ENCODE data around the gene PARD3B. TPM values are rescaled to one million over a fixed set of nuclear protein-coding genes. Genes with fewer than 3 reads are reported as not detected.

Gene PARD3B, protein sequence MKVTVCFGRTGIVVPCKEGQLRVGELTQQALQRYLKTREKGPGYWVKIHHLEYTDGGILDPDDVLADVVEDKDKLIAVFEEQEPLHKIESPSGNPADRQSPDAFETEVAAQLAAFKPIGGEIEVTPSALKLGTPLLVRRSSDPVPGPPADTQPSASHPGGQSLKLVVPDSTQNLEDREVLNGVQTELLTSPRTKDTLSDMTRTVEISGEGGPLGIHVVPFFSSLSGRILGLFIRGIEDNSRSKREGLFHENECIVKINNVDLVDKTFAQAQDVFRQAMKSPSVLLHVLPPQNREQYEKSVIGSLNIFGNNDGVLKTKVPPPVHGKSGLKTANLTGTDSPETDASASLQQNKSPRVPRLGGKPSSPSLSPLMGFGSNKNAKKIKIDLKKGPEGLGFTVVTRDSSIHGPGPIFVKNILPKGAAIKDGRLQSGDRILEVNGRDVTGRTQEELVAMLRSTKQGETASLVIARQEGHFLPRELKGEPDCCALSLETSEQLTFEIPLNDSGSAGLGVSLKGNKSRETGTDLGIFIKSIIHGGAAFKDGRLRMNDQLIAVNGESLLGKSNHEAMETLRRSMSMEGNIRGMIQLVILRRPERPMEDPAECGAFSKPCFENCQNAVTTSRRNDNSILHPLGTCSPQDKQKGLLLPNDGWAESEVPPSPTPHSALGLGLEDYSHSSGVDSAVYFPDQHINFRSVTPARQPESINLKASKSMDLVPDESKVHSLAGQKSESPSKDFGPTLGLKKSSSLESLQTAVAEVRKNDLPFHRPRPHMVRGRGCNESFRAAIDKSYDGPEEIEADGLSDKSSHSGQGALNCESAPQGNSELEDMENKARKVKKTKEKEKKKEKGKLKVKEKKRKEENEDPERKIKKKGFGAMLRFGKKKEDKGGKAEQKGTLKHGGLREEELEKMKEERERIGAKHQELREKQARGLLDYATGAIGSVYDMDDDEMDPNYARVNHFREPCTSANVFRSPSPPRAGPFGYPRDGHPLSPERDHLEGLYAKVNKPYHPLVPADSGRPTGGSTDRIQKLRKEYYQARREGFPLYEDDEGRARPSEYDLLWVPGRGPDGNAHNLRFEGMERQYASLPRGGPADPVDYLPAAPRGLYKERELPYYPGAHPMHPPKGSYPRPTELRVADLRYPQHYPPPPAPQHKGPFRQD (N-terminal part only)
- polyA plus RNA-seq (ENCODE audit: insufficient read length in 4 of 4): 10 to 100 TPM; 35.7 to 40.4 (median 37.9) TPM

DNA sequence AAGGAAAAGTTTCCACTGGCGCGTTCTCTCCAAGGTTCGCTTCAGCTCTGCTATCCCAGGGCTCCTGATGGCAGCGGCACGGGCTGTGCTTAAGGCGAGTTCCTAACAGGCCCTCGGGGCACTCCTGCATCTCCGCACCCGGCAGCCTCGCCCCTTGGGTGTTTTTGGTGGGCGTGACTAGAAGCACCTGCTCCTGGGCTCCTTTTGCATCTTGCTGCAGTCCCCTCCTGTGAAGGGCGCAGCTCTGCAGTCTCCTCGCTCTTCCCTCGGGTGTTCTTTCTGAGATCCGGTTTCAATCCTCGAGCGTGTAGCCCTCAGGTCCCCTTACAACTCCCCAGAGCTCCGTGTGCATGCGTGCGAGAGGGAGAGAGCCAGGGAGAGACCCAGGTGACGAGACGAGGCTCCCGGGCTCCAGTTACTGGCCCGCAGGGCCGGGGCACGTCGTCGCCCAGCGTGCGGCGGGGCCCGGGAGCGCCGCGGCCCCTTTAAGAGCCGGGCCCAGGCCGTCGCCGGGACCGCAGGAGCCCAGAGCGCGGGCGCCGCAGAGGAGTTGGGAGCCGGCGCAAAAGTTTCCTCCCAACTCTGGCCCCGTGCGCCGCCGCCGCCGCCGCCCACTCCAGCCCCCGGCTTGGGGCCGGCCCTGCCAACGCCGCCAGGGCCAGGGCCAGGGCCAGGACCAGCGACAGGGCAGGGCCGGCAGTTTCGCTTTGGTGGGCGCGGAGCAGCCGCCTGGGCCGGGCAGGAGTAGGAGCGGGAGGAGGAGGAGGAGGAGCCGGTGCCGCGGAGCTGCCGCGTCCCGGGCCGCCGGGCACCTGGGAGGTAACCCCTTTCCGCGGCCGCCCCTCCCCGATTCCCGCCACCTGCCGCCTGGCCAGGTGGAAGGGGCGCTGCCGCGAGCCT is at the start of gene PARD3B:
Gene PARD3B (plus strand): TSS at position 515 of the 900 bp plus-strand sequence. CDS start 525 bp downstream, outside the sequence.
- peak; percentile 46 to 69 (median 64) for DNase-seq (ENCODE audit: low read depth in 4 of 4, low spot score in 3 of 4)

DNA sequence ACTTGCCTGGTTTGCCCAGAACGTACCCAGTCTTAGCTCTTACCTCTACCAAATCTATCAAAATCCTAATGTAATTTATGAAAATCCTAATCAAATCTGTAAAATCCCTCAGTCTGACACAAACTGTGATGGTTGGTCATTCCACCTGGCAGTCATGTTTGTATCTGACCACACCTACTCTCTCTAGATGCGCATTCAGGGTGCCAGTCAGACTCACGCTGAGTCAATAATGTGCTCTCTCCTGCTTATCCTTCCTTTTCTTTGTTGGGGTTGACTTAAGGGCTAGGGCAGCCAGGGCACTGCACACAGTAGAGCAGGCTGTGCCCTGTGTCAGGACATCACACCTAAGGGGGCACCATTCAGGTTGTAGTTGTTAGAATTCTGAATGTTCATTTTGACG is 48.5 kb upstream of the PARD3B start:
- no peak for DNase-seq (ENCODE audit: low read depth in 4 of 4, low spot score in 3 of 4)

DNA sequence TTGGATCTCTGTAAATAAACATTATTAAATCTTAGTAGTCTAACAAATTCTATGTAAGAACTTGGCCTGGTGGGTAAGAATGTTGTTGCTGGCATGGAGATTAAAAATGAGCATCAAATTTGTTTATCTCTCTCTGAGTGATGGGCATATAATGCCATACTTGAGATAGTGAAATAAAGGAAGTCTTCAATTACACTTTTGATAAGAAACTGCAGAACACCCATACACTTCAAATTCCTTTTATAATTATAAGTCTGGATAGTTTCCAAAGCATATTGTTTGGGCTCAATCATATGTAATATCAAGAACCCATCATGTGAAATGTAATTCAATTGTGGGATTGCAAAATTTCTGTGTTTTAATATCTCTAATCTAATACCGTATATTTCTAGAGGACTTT is 47.4 kb upstream of the PARD3B start:
- DNase-seq (ENCODE audit: low read depth in 4 of 4, low spot score in 3 of 4): no peak

DNA sequence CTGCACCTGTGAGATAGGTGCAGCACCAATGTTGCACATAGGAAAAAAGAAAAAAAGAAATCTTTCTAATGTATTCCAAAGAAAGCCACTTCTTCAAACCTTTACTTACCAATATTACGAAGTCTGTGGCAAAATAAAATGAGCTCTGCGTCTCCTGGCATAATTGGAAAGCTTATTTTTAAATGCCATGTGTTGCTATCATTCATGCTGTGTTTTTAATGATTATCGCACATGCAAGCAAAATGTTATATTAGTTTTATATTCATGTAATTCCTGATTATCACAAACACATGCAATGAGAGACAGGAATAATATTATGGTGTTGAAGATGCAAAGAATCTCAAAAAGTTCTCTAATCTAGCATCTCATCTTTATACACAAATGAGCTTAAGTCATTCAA is 47.0 kb upstream of the PARD3B start:
- no peak for DNase-seq (ENCODE audit: low read depth in 4 of 4, low spot score in 3 of 4)

DNA sequence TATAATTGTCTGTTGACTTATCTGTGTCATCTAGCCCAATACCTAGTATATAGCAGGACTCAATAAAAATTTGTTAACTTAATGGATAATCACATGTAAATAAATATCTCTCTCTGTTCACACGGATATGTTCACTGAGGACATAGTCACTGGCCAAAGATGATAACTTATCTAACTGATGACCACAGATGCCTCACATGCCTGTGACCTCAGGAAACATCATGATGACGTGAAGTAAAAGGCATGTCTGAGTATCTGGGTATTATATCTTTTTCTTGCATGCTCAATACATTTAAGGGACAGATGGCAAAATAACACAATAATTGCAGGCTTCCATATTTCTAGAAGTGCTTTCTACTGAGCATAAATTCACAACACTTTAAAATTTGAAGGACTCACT is 41.4 kb upstream of the PARD3B start:
- no peak for DNase-seq (ENCODE audit: low read depth in 4 of 4, low spot score in 3 of 4)

DNA sequence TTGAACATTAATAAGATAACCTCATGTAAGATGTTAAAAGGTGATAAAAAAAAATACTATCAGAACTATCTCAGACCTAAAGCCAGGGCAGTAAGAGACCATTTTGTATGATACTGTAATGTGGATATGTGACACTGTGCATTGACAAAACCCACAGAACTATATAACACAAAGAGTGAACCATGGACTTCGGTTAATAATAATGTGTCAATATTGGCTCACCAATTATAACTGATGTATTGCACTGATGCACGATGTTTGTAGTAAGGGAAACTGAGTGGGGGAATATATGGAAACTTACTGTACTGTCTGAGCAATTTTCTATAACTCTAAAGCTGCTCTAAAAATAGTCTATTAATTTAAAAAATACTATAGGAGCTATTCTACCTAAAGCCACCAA is 40.7 kb upstream of the PARD3B start:
- no peak for DNase-seq (ENCODE audit: low read depth in 4 of 4, low spot score in 3 of 4)

DNA sequence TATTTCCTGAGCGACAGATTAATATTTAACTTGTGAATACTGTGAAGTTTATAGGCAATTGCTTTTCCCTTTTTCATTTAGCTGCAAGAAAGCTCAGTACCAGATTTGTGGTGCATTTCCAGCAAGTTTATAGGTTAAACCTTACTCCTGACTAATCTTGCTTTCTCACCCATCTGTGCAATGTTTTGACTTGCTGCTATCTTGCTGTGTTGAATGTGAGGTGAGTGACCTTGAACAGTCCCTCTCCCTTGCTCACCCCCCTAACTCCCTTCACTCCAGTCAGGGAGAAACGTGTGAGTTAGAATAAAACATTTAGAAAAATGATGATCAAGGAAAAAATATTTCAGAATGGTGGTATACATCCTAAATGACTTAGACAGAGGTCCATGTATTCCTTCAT is 39.8 kb upstream of the PARD3B start:
- DNase-seq (ENCODE audit: low read depth in 4 of 4, low spot score in 3 of 4): no peak

DNA sequence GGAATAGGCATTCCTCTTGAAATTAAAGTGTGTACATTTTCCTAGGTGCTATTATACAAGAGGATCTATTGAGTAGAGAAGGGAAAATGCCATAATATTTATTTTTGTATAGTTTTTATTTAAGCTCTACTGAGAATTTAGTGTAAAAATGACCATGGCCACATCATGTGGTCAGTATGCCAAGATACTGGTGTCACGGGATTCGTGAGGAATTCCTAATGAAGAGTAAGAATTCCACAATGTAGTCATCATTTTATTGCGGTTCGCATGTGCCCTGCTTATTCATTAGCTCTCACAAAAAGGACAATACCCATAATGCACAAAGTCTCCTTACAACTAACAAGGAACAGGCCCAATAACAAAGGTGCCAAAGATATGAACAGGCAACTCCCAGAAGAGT is 39.3 kb upstream of the PARD3B start:
- no peak for DNase-seq (ENCODE audit: low read depth in 4 of 4, low spot score in 3 of 4)

DNA sequence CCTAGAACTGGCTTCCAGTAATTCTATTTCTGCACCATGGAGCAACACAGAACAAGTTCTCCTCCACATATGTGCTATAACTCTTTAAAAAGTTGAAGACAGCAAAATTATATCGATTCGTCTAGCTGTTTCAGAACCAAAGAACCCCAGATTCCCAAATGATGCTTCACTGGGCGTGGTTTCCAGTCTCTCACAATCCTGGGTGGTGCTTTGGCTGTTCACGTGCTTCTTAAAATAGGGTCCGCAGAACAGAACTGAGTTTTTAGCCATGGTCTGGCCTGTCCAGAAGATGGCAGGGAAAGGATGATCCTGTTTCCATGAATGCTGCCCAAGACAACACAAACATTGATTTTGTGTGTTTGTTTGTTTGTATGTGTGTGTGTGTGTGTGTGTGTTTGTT is 37.6 kb upstream of the PARD3B start:
- DNase-seq (ENCODE audit: low read depth in 4 of 4, low spot score in 3 of 4): no peak

DNA sequence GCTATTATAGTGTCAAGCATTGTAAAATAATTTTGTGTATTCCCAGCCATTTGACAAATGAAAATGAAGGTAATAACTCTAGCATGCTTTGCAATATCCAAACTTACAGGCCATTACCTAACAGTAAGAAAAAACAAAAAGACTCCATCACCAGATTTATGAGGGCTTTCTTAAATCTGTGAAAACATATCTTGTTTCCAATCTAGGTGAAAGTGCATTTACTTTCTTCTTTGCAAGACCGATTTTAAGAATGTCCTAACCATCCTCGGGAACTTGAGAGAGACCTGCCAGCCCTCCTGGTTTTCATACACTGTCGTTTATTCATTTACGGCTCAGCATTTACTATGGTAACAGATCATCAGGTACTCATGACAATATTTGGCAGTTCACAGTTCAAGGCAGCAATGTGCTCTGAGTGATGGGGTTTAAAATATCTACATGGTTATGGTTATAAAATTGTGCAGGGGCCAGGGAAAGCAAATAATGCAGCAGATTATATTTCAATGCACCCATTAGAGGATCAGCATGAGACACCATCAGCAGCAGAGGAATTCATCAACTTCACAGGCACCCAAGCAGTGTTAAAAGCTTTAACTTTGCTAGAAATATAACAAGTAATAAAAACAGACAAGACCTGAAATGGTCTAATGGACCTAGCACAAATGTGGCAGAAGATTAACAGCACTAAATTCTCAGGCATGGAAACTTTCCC is 34.4 kb upstream of the PARD3B start:
- peak in 1 of 4 donors; percentile 28 for DNase-seq (ENCODE audit: low read depth in 4 of 4, low spot score in 3 of 4)

DNA sequence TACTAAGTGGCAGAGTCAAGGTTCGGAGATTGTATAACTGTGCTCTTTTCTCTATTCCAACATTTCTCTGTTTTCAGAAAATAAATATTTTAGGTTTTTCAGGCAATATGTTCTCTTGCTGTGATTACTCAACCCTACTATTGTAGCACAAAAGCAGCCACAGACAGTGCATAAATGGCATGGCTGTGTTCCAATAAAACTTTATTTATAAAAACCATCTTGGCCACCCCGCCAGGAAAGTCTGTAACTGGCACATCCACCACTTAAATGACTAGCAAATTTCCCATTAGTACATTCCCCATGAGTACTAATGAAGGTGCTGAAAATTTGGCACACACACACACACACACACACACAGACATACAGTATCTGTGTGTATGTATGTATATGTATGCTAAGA is 30.8 kb upstream of the PARD3B start:
- DNase-seq (ENCODE audit: low read depth in 4 of 4, low spot score in 3 of 4): no peak

DNA sequence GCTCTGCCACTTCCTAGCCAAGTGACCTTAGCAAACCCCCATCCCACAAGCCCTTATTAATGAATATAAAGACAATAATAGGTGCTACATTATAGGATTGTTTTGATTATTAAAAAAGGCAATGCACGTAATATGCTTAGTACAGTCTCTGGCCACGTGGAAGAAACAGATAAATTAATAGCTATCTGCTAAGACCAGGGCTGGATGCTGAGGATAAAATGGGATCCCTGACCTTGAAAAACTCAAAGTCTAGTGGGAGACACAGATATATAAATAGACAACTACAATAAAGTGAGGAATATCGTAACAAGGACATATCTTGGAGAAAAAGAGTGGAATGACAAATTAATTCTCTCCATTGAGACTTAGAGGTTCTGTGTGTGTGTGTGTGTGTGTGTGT is 29.9 kb upstream of the PARD3B start:
- no peak for DNase-seq (ENCODE audit: low read depth in 4 of 4, low spot score in 3 of 4)

DNA sequence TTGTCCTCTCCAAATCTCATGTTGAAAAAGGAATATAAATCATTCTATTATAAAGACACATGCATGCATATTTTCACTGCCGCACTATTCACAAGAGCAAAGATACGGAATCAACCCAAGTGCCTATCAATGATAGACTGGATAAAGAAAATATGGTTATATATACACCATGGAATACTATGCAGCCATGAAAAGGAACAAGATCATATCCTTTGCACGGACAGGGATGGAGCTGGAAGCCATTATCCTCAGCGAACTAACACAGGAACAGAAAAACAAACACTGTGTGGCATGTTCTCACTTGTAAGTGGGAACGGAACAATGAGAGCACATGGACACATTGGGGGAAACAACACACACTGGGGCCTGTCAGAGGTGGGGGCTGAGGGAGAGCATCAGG is 28.1 kb upstream of the PARD3B start:
- DNase-seq (ENCODE audit: low read depth in 4 of 4, low spot score in 3 of 4): no peak

DNA sequence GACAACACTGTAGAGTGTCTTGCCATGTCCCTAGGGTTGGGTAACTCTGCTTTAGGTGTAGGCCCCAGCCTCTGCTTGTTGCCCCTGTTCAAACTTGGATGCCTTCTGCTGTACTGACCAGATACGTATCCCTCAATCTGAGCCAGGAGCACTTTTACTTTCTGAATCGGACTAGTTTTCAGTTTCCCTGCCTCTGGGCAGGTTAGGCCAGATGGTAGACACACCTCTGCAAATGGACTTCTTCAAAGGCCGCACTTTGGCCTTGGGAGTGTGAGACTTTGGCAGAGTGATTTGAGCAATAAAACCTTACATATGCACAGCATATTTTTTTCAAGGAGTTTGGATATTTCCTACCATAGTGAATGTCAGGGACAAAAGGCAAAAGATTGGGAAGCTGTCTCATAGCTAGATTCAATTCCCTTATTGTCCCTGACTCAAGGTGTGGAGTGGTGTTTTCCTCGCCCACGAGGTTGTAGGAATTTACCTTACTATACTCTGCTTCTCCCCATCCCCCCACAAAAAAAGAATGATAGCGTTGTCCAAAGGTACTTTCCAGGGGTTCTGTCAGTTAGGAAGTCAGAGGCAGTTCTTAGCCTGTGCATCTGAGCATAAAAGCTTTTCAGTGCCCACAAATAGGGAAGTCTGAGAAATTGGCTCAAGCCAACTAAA is 15.3 kb upstream of the PARD3B start:
- no peak for DNase-seq (ENCODE audit: low read depth in 4 of 4, low spot score in 3 of 4)

DNA sequence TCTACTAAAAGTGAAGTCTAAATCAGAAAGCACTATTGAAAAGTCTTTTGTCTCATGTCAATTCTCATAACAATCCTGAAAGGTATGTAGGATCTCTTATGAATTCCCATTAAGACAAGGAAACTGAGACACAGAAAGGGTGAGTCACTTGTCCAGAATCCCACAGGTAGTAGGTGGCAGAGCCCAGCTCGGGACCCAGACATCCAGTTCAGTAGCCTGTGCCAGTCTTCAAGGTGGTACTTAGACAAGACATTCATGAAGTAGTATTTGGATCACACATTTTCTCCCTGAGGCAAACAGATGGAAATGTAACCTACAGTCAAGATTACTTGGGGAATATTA is 14.8 kb upstream of the PARD3B start:
- DNase-seq (ENCODE audit: low read depth in 4 of 4, low spot score in 3 of 4): no peak

DNA sequence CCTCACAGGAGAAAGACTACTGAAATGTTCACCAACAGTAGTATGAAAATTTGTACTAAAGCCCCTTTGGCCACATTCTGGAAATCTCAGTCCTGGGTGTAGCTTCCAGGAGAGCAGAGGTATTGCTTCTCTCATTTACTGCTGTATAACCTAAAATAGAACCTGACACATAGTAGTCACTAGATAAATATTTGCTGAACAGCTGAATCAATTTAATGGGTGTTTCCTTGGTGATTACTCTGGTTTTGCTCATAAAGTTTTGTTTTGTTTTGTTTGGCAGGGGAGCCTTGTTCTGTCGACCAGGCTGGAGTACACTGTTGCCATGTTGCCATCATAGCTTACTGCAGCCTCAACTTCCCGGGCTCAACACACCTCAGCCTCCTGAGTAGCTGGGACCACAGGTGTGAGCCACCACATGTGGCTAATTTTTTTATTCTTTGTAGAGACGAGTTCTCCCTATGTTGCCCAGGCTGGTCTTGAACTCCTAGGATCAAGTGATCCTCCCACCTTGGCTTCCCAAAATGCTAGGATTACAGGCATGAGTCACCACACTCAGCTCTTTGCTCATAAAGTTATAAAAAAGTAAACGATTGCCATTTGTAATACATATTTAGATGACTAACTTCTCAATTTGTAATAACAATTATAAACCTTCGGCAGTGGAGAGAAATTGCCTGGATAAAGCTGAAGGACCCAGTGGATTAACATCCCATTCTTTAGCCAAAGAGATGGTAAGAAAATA is 11.5 kb upstream of the PARD3B start:
- no peak for DNase-seq (ENCODE audit: low read depth in 4 of 4, low spot score in 3 of 4)

DNA sequence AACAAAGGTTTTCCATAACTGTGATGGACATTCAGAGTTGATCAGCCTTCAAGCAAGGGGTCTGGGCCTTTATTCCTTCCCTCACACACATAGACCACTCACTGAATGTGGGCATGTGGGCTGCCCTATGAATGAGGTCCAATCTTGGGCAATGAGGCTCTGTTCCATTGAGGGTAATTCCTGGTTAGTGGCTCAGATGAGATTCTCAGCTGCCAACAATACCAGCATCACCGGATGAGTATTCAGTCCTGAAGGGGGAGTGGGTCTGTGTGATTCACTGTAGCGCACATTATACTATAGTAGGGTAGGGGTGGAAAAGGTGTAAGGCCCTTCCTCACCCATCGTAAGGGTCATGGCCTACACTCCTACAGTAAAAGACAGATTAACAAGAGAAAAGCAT is 9.9 kb upstream of the PARD3B start:
- DNase-seq (ENCODE audit: low read depth in 4 of 4, low spot score in 3 of 4): no peak

DNA sequence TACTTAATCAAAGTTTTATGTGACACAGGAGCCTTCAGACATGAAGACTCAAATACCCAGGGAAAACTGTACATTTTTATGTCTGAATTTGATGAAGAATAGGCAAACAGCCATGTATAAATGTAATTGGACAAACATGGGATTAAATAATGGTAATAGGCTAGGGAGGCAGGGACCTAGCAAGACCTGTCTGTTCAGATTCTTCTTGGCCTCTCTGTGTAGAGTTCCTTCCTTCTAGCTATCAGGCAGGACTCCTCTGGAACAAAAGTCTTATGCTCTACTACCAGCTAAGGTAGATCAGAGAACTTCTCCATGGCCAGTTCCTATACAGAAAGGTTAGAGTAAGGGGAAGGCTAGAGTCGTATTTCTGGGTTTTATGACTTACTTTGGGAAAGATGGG is 9.5 kb upstream of the PARD3B start:
- no peak for DNase-seq (ENCODE audit: low read depth in 4 of 4, low spot score in 3 of 4)
